HG03280 (cell line): Measurements from ENCODE around the gene CATSPERE.
"Not testable (repeated sequence)": the region's sequence is repeated elsewhere in the genome, so short reads cannot be mapped to it uniquely, and the experiment has no call there.

Experiments used
- ATAC-seq: cut with Tn5 transposase; IDR thresholded peaks from one replicate; pipeline ENCODE4 v1.9.1; 2021; ENCODE audit warnings: mild to moderate bottlenecking, moderate library complexity; ENCODE audit not compliant: unreplicated experiment

Gene CATSPERE

DNA sequence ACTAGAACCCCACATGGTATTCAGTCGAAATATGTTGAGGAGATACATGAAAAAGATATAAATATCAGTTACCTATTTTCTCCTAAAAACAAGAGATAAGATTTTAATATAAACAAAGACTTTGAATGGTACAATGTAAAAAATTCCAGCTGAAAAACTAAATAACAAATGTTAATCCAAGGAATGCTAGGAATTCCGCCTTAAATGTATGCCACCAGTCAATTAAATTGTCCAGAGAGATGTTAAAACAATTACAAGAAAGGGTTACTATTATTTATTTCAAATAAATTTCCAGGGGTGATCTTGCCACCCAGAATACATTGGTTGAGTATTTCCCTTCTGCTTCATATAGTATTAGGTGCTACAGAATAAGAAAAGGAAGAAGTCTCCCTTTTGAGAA is 13.5 kb upstream of the CATSPERE start:
- no peak for ATAC-seq

DNA sequence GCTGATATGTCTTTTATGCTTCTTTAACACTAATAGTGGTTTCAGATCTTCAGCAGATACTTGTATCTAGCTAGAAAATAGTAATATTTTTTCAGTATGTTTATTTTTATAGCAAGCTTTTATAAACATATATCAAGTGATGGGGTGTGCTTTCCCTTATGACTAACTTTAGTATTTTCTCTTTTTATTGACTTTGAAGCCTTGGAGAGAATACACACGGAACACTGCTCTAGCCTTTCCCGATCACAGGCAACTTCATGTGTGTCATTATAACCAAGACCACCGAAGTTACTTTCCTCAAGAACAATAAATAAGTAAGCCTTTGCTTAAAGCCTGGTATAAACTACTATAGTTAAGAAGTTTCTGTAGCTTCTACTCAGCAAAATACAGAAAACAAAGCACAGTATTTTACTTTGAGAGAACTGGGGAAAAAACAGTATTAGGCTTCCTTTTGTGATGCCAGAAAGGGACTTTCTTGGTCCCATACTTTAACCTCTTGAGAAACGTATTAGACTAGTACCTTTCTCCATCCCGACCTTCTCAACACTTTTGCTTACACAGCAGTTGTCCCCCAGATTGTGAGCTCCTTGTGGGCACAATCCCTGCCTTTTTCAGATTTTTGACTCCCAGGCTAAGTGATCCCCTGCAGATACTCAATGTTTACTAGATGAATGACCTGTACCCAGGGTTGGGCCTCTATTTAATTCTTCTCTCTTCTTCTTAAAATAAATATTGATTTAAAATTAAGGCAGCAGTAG is 12.6 kb upstream of the CATSPERE start:
- ATAC-seq = no peak

DNA sequence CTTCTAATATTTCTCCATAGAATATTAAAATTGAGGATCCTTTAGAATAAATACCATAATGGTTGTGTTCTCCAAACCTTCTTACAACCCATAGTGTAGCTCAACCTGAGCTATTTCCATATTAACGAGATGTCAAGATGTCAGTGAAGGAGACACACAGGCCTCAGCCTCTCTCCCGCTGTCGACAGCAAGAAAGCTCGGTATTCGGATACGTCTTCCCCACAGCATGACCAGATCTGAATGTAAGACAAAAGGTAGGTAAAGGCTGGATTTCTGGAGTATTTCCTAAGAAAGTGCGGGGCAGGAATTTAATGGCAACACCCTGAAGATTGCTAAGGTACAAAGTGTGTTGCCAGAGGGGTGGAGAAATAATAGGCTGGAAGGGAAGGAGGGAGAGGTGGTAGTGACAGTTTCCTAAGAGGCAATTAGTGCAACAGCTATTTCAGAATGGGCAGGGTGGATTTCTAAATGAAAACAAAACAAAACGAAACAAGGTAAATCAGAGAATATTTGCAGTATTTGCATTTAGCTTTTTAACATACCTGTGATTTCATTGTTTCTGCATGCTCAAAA is 11.1 kb upstream of the CATSPERE start:
- no peak for ATAC-seq

DNA sequence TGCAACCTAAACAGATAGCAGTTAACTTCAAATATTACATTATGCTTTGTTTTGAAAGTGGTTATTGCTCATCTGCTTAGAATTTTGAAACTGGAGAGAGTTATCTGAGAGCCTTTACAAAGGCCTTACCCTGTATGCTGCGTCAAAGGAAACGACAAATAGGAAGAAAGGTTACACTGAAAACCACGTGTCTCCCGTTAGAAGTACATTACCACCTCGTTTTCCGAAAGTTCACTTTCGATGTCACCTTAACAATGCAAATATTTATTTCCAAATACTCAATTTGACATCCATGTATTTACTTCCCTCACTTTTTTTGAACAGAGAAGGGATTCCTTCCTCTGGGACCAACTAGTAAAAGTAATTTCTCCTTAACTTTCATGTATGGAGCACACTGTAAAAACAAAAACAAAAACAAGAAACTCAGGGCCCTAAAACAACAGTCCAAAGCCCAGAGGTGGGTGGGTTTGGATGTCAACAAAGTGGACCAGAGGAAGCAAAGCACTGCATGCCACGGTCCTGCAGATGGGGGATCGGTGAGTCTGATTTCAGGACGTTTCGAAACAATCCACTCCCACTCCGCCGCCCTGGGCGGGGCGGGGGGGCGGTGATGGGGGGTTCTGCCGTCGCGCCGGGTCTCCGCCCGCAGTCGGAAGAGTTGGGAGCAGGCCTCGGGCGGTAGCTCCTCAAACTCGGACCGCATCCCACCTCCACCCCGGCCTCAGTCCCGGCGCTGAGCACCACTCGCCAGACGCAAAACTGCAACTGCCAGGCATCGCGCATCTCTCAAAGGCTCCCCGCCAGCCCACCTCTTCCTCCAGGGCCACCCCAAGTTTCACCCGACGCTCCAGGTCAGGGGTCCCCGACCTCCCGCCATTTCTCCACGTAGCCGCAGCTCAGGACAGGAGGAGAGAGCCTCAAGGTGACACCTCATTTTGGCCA is 10.2 kb upstream of the CATSPERE start:
- peak; percentile 2 for ATAC-seq

DNA sequence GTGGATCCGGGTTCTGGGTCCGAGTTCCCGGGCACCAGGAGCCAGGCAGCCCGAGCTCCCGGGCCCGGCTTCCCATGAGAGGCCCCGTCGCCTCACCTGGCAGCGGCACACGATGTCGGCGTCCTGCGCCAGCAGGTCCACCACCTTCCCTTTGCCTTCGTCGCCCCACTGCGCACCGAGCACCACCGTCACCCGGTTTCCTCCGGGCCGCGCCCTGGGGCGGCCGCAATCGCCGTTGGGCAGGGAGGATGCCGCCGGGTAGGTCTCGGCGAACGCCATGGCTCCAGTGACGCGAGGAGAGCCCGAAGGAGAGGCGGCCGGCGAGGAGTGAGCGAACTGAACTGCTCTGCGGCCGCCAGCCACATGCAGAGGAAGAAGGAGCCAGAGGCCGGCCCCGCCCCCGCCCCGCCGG is 9.5 kb upstream of the CATSPERE start, which contains the start of gene ADSS2:
ADSS2 (minus strand) TSS at position 371 of the 412 bp plus-strand sequence; CDS start at position 279, 92 bp downstream.
- no peak for ATAC-seq

DNA sequence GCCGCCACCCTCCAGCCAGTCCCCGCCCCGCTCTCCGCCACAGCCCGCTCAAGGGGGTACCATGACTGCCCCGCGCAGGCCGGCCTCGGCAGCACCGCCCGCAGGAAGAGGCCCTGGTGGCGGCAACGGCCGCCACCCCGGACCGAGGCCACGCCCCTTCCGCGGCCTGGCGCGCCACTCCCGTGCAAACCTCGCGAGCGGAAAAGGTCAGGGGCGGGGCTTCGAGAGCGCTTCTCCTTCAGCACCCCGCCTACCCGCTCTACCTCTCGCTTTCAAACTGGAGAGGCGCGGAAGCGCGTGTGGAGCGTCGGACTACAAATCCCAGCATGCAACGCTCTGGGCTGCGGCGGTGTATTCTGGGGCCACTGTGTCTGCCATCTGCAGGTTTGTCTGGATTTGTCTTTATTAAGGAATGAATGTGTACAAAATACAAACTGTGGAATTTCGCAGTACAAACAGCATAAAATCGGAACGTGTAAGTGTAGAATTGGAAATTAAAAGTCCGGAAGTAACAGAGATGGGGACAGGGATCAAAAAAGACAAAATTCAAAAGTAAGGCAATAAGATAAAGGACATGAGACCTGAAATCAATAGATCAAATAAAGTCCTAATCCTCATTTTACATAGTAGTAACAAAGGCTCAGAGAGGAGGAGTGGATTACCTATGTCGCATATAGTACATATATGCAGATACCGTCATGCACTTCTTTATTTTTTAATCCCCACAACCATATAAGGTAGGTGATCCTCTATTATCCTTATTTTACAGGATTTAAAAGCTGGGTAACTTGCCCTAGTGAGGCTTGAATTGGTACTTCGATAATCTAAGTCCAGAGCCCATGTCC is 8.9 kb upstream of the CATSPERE start:
- ATAC-seq = peak; percentile 95

DNA sequence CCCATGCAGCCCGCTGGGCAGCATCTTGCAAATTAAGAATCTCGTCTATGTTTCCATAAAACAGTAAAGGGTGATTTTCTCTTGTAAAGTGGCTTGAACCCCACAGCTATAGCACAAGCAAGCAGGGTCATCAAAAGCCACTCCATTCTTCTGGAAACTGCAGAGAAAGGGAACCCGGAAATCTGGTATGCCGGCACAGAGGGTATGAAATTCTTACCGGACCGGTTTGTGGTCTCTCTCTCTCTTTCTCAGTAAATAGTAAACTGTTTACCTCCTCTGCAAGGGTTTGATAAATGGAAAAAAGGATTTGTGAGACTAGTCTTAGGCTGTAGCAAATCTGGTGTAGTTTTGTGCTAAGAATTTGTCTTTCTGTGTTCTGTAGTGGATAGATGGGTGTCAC is 6.7 kb upstream of the CATSPERE start:
- no peak for ATAC-seq

DNA sequence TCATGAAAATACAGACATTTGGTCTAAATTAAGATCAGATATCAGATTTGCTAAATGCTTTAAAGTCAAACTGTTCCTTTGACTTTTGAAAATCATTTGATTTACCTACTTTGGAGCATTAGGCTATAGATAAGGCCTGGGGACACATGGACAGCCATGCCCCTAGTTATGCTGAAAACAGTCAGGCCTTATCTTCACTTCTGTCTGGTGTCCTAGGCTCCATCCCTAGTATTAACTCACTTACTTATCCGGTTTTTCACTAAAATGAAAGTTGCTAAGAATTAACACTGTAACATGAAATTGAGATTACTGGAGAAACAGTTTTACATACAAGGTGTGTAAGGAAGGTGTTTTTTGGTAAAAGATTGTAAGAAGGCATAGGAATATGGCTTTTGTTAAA is 4.5 kb upstream of the CATSPERE start:
- no peak for ATAC-seq

DNA sequence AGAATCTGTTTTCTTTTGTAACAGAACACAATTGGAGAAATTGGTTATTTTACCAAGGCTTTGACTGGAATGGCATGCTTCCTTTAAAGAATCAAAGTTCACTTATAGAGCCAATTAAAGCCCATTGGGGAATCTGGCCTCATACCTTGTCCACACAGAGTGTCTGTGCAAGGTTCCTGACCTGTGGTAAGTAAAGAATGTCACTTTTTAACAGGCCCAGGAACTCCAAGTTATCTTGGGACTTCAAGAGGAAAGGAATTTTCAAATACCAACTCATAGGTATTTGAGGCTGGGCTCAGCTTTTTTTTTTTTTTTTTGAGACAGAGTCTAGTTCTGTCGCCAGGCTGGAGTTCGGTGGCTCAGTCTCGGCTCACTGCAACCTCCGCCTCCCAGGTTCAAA is 2.3 kb upstream of the CATSPERE start:
- ATAC-seq = no peak

DNA sequence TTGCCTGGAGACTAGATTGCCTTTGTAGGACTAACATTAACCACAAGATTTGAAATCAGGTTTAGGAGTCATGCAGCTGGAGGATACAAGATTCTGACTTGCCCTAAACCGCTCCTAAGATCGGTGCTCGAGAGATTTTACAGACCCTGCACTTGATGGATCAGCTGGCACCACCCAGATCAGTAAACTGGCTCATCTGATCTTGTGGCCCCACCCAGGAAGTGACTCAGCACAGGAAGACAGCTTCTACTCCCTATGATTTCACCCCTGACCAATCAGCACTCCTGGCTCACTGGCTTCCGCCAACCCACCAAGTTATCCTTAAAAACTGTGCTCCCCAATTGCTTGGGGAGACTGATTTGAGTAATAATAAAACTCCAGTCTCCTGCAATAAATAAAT is 876 bp upstream of the CATSPERE start:
- no peak for ATAC-seq

DNA sequence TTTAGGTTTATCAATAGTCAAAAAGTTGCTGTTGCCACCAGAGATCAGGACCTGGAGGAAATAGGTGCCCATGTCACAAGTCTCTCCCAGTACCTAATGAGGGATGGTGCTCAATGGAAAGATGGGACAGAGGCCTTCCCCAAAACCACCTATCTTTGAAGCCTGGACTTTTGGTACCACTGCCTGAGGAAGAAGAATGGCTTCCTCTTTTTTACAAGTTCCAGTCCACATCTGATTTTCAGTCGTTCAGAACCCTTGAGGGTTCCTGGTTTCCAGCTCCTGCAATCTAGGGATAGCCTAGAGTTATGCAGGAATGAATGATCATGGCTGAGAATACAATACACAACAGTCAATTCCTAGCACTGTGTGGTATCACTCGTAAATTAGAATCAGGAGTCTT is 5.7 kb downstream of the CATSPERE start:
- ATAC-seq = no peak

DNA sequence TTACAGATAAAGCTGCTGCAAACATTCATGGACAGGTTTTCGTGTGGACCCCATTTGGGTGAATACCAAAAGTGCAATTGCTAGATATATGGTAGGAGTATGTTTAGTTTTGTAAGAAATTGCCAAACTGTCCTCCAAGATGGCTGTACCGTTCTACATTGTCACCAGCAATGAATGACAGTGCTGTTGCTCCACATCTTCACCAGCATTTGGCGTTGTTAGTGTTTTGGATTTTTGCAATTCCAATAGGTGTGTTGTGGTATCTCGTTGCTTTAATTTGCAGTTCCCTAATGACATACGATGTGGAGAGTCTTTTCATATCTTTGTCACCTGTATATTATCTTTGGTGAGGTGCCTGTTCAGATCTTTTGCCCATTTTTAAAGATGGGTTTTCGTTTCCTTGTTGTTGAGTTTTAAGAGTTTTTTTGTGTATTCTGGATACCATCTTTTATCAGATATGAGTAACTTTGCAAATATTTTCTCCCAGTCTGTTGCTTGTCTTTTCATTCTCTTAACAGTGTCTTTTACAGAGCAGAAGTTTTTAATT is 12.1 kb downstream of the CATSPERE start:
- ATAC-seq = no peak

DNA sequence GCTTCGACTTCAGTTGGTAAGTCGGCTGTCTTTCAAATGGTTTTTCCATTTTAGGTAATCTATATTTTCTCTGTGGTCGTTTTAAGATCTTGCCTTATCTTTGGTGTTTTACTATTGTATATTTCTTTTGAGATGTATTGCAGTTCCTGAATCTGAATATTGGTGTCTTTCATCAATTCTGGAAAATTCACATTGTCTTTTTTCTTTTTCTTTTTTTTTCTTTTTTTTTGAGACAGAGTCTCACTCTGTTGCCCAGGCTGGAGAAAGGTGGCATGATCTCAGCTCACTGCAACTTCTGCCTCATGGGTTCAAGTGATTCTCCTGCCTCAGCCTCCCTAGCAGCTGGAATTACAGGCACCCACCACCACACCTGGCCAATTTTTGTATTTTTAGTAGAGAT is 23.9 kb downstream of the CATSPERE start:
- not testable (repeated sequence) for ATAC-seq

DNA sequence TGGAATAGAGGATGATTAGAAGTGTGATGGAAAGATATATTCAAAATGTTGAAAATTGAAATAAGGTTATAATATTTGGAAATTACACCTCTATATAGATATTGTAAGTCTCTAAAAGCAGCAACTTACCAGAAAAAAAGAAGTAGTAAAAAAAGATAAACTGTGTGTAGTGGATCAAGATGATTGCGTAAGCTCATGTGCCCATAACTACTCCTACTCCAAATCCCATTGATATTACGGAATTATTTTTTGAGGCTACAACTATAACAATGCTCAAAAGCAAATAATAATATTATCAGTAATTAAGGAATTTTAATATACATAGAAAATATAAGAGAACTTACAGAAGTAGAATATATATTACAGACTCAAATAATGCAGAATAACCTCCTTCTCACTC is 33.6 kb downstream of the CATSPERE start:
- ATAC-seq = no peak

DNA sequence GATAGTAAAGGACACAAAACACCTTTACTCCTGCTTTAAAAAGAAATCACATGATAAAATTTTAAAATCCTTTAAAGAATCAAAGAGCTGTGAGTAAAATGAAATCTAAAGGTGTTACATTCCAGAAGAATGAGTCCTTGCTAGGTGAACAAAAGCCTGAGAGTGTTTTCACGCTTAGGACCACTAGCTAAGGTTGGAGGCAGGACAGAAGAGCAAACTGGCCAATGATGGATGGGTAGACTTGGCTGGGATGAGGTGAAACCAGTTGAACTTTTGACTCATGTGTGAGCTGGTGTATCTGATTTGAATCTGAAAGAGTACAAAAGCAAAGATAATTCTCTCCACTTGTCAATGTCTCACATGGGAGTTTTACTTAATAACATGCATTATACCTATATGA is 35.1 kb downstream of the CATSPERE start:
- no peak for ATAC-seq

DNA sequence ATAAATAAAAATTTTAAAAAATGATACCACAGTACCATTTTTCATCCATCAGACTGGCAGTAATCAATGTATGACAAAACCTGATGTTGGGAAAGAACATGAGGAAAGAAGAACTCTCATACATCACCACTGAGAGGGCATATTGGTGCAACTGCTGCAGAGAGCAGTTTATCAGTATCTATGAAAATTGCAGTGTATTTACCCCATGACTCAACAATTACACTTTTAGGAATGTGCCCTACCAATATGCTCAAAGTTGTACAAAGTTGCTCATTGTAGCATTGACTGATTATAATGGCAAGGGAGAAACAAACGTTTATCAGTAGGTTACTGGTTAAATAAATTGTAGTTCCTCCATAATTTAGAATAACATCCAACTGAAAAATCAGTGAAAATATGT is 36.7 kb downstream of the CATSPERE start:
- ATAC-seq = no peak

DNA sequence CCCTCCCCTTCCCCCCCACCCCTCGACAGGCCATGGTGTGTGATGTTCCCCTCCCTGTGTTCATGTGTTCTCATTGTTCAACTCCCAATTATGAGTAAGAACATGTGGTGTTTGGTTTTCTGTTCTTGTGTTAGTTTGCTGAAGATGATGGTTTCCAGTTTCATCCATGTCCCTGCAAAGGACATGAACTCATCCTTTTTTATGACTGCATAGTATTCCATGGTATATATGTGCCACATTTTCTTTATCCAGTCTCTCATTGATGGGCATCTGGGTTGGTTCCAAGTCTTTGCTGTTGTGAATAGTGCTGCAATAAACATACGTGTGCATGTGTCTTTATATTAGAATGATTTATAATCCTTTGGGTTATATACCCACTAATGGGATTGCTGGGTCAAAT is 38.4 kb downstream of the CATSPERE start:
- ATAC-seq = not testable (repeated sequence)

DNA sequence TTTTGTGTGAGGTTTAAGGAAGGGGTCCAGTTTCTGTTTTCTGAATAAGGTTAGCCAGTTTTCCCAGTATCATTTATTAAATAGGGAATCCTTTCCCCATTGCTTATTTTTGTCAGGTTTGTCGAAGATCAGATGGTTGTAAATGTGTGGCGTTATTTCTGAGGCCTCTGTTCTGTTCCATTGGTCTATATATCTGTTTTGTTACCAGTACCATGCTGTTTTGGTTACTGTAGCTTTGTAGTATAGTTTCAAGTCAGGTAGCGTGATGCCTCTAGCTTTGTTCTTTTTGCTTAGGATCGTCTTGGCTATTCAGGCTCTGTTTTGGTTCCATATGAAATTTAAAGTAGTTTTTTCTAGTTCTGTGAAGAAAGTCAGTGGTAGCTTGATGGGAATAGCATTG is 39.4 kb downstream of the CATSPERE start:
- ATAC-seq = not testable (repeated sequence)

DNA sequence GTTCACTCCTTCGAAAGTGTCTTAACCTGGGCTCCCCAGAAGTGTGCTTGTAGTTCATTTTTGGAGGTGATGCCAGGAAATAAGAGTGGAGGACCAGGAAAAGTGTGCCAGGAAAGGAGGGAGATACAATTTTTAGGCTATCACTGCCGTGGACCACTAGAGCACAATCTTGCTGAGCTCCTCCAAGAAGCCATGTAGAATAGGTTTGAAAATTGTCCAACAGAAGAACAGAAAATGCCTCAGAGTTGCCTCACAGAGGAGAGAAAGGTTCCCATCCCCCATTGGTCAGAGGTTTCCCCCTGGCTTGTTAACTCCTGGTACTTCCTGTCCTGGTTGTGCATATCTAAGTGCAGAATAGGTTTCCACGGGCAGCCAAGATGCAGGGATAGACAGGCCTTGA is 41.6 kb downstream of the CATSPERE start:
- no peak for ATAC-seq

DNA sequence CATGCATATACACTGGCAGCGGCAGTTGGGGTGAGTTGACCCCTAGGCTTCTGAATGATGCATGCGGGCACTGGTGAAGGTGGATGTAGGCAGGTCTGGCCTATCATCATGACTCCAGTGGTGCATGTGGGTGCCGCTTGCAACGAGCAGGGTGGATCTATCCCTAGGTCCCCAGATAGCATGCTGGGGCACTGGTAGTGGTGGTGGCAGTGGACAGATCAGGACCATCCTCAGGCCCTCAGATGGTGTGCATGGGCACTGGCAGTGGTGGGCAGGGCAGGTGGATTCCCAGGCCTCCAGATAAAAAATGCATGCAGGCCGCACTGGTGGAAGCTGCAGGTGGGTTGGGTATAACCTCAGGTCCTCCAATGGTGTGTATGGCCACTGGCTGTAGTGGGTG is 52.4 kb downstream of the CATSPERE start:
- ATAC-seq = no peak
